Stimulated activated CD4-positive, alpha-beta T cell treated with anti-CD3 and anti-CD28 coated beads, Interleukin-15, amount 100 ng/mL, for 24 hours (primary cell): ENCODE results near the gene RFXANK.
"Not testable (repeated sequence)": the region's sequence is repeated elsewhere in the genome, so short reads cannot be mapped to it uniquely, and the experiment has no call there.

Source experiments
- DNase-seq: peaks from one replicate; pipeline ENCODE4 v3.0.0-alpha.2; 2020

RFXANK gene

GRCh38 chr19:19170053-19170872 is 21.8 kb upstream of the RFXANK start, which contains the start of gene MEF2B:
Gene MEF2B, minus strand, starts transcription at chr19:19170263. Its CDS starts 19,528 bp downstream, at chr19:19150735.
- peak; percentile 89 for DNase-seq

GRCh38 chr19:19170873-19171672 is 21.0 kb upstream of the RFXANK start:
- no peak for DNase-seq

DNA sequence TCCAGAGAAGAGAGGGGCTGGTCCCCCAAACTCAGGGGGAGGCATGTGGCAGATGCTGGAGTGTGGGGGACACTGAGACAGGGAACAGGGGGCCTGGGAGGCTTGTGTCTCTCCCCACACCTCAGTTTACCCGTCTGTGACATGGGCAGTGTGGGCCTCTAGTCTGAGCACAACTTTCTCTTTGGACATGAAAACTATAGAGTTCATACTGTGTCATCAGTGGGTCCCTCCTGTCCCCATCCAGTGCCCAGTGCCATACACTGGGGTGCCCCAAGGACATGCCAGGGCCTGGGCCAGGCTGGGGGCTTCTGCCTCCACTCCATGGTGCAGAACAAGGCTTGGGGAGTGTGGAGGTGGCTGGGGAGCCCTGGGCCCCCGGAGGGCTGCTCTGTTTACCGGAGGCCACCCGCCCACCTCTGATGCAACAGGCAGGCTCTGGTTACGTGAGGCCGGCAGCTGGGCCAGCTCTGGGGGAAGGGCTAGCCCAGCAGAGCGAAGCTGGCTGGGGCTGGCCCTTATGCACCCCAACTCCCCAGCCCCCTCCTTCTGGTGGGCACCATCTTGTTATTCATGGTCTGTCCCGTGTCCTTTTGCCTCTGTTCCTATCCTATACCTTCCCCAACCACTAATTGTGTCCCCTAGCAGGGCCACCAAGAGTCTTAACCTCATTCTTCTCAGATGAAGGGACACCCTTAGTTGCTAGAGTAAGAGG is 20.1 kb upstream of the RFXANK start:
- no peak for DNase-seq

DNA sequence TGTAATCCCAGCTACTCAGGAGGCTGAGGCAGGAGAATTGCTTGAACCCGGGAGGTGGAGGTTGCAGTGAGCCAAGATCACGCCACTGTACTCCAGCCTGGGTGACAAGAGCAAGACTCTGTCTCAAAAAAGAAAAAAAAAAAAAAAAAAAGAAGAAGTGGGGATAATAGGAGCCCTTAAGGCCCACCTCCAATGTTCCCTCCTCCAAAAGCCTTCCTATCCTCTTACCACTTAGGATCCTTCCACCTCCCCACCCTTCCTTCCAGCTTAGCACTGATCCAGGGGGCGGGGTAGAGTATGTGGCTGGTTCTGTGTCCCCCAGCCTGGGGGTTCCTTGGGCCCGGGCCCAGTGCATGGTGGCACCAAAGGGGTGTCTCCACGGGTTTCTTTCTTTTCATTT is 18.8 kb upstream of the RFXANK start:
- not testable (repeated sequence) for DNase-seq

- DNase-seq = no peak
These were observed 15.1 kb upstream of the RFXANK start for GRCh38 chr19:19176950-19177349.

DNA sequence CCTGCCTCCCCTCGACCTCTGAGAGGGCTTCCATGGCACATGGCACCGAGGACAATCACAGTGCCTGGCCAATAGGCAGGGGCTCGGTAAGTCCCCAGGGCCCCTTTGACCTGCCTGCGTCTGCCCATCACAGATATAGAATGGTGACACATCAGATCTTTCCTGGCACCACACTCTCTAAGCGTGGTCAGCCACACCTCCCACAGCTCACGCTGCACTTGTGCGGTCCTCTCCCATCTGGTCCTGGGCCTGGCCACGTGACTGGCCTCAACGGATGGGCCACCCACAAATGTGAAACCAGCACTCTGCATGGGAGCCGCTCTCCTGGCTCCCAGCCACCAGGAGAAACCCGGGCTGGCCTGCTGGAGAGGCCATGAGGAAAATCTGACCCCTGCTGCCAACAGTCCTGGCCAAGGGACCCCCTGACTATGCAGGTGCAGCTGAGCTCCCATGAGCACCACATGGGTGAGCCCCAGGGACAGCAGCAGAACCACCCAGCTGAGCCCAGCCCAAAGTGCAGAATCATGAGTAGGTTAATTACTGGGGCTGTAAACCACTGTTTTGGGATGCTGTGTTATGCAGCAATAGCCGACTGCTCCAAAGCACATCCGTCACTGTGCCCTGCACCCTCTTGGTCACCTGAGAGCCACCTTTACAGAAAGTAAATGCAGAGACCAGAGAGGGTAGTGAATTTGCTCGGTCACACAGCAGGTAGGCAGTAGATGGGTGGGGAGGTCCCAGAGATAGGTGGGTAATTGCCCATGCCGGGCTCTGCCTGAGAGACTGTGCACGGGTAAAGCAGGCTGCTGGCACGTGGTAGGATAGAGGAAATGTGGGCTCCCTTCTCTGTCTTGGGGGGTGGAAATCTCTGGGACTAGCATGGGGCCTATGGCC is 12.3 kb upstream of the RFXANK start:
- DNase-seq = no peak

DNA sequence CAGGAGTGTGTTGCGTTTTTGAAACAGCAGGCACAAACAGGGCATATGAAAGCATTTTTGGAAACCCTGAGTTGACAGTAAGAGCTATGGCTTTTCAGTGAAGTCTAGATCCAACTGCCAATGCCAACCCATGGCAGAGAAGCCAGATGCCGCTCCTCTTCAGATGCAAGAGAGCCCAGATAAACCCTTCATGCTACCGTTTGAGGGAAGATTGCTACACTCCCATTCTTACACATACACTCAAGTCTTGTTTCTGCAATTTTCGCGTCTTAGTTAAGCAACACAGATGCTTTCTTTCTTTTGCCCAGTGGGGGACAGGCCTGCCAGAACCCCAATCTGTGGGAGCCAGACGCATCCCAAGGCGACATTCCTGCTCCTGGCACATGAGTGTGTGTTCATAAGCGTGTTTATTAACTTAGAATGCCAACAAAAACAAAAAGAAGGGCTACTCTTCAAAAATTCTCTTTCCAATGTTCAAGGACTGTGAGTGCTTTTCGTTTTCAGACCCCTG is 10.5 kb upstream of the RFXANK start:
- no peak for DNase-seq

- DNase-seq = peak; percentile 67
These were observed 6.0 kb upstream of the RFXANK start for GRCh38 chr19:19185853-19186740.

DNA sequence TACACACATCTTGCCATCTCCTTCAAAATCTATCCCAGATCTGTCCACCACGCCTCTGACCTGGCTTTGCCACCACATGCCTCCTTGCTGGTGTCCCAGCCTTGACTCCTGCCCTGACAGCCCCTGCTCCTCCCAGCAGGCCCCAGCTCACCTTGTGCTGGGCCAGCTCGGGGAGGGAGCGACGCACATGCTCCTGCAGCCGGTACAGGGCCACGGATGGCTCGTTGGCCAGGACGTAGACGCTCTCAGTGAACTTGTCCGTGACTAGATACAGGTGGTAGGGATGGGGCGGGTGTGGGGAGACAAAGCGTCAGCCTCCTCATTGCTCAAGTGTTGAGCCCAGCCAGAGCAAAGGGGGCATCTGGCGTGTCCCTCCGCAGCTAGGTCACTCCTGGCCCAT is 5.3 kb upstream of the RFXANK start:
- no peak for DNase-seq

DNA sequence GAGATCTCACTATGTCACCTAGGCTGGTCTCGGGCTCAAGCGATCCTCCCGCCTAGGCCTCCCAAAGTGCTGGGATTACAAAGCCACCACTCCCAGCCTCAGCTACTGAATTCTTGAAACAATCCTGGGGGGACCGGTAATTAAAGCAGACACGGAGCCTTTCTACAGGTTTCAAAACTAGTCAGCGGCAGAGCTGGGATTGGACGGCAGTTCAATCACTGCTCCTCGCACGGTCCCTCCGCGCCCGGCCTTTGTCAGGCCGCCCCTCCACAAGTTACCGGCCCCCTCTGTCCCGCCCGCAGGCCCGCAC is 335 bp upstream of the RFXANK start:
- no peak for DNase-seq

DNA sequence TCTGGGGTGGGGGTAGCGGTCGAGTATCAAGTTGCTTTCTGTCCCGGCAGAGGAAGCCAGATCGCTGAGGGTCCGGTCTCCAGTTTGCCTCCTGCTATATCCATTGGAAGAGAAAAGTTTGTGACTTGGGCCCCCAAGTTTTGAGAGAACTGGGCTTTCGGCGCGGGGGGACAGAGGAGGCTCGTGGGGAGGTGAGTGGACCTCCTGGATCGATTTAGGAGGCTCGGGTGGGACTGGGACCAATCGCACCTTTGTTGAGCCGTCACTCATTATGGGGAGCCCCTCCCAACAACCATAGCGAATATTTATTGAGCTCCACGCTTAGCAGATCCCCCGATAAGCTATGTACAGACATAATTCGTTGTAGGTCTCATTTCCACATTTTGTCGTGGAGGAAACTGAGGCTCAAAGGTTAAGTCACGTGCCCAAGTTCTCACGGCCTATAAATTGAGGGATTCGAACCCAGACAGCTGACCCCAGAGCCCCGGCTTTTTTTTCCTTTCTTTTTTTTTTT is 909 bp downstream of the RFXANK start:
- no peak for DNase-seq

DNA sequence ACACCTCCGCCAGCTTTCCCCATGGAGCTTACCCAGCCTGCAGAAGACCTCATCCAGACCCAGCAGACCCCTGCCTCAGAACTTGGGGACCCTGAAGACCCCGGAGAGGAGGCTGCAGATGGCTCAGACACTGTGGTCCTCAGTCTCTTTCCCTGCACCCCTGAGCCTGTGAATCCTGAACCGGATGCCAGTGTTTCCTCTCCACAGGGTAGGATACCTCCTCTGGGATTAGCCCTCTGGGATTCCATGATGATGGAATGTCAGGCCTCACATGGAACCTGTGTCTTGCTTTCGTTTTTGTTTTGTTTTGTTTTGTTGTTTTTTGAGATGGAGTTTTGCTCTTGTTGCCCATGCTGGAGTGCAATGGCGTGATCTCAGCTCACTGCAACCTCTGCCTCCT is 1.9 kb downstream of the RFXANK start:
- no peak for DNase-seq

DNA sequence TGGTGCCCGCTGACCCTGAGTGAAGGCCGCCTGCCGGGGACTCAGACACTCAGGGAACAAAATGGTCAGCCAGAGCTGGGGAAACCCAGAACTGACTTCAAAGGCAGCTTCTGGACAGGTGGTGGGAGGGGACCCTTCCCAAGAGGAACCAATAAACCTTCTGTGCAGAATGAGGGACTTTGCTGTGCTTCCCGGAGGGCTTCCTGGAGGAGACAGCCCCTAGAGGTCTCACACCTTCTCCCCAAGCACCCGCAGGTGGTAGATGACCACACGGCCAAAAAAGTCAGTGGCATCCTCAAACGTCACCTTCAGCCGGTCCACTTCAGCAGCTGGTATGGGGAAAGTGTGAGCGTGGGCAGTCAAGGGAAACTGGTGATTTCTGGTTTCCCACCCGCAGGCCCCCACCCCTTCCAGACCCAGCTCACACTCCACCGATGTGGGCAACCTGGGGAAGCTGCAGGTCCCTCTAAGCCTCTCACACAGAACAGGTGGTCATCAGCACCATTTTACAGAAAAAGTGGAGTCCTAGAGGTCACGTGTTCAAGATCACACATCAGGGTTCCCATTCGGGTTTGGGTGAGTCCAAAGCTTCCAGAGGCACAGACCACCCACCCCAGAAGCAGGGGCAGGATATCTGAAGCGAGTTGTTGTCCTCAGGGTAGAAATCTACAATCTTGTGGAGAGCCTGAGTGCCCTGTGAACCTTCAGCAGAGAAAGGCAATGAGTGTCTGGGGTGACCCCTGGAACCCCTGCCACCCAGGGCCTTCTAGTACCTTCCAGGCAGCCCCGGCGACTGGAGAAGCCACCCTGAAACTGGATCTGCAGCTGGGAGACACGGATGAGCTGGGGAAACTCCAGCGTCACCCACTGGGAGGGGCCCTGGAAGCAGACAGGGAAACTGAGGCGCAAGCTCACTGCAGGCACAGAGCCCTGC is 9.9 kb downstream of the RFXANK start:
- no peak for DNase-seq

- no peak for DNase-seq
These were observed 10.6 kb downstream of the RFXANK start for GRCh38 chr19:19202707-19203011.

DNA sequence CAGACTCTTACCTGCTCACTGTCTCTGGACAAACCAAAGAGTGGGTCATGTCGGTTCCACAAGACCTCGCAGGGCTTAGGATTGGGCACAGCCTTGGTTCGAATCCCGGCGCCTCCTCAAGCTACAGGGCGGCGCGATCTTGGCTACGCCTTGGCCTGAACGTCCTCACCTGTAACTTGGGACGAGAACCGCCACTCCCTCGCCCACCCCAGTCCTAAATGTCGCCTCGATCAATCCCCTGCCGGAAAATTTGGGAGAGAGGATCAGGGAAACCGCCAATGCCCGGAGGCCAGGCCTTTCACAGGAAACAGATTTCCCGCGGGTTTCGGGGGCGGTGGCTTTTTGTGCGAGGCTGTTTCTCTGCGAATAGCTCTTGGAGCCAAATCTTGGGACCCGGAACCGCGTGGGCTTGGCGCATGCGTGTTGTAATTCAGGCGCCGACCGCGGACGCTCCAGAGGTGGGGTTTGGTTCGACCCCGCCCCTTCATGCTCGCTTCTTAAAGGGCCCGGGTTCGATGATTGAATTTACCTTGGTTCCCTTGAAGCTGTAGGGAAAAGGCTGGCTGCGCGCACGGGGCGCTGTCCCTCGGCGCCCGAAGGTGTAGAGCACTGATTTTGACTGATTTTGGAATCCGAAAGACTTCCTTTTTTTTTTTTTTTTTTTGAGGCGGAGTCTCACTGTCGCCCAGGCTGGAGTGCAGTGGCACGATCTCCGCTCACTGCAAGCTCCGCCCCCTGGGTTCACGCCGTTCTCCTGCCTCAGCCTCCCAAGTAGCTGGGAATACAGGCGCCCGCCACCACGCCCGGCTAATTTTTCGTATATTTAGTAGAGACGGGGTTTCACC is 11.2 kb downstream of the RFXANK start, which contains the start of gene NR2C2AP:
Gene NR2C2AP (minus strand): TSS at position 403 of the 845 bp plus-strand sequence. CDS start 354 bp downstream, at position 49.
- peak; percentile 97 for DNase-seq

DNA sequence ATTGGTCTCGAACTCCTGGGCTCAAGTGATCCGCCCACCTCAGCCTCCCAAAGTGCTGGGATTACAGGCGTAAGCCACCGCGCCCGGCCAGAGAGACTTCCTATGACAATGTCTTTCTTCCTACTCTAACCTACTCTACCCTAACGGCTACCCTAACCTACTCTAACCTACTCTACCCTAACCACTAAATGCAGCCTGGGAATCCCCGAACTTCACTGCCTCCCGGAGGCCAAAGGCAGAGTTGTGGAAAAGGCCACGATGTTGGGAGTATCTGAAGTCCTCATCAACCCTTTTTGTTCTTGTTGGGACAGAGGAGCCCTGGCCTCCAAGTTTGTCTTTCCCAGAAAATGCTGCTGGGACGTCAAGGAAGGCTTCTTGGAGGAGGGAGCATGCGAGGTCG is 12.1 kb downstream of the RFXANK start:
- no peak for DNase-seq

DNA sequence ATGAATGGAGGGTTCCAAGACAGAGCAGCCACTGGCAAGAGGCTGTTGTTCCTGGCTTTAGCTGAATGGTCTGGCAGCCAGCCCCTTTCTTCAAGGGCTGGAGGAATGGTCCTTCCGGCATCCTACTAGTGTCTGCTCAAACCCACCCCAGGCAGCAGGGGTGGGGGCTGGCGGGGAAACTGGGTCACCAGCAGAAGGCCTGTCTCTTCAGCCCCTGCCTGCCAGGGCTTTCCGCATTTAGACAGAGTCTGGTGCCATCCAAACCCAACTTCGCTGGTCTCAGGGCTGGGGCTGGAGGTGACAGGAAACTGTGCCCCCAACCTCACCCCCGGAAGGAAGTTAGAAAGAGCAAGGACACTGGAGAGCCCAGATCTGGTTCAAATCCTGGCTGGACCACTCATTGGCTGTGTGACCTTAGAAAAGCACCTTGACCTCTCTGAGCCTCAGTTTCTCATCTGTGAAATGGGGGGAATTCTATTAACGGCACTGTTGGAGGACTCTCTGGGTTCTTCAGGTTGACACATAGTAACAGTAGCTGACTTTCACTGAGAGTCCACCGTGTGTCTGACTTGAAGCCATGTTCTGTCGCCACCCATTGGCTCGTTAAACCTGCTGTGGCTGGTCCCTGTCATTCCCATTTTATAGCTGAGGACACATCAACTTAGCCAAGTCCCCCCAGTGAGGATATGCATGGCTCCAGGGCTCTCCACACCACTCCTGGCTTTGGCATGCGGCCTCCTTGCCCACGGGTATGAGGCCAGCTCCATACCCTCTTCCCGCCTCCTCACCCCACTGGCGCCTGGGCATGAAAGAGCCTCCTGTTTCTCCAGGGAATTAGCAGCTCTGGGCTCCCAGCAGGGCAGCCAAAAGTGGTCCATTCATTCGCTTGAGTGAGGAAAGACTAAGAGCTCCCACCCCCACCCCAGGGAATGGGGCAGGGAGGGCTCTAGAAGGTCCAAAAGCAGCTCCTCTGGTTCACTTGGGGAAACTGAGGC is 13.7 kb downstream of the RFXANK start:
- no peak for DNase-seq

DNA sequence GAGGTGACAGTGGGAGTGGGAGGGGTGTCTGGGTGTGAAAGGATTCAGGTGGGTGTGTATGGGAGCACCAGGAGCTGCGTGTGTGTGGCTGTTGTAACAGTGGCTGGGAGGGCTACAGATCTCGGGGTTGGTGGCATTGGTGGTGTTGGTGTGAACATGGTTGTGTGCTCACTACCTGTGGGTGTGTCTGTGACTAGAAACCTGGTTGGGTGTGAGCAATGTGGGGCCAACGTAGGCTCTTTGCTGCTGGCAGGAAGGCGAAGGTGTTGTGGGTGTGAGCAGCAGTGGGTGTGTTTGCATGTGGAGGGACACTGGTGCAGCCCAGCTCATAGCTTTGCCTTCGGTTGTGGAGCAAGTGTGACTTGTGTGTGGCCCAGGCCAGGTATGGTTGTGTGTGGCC is 14.9 kb downstream of the RFXANK start:
- no peak for DNase-seq
